Fibroblast of skin of right quadriceps (primary cell): ENCODE data around the gene MYO18A.
"Not testable (repeated sequence)": the region's sequence is repeated elsewhere in the genome, so short reads cannot be mapped to it uniquely, and the experiment has no call there.

Experiments used
- DNase-seq: peaks from one replicate; pipeline ENCODE4 v3.0.0-alpha.2; 2013

Gene MYO18A

DNA sequence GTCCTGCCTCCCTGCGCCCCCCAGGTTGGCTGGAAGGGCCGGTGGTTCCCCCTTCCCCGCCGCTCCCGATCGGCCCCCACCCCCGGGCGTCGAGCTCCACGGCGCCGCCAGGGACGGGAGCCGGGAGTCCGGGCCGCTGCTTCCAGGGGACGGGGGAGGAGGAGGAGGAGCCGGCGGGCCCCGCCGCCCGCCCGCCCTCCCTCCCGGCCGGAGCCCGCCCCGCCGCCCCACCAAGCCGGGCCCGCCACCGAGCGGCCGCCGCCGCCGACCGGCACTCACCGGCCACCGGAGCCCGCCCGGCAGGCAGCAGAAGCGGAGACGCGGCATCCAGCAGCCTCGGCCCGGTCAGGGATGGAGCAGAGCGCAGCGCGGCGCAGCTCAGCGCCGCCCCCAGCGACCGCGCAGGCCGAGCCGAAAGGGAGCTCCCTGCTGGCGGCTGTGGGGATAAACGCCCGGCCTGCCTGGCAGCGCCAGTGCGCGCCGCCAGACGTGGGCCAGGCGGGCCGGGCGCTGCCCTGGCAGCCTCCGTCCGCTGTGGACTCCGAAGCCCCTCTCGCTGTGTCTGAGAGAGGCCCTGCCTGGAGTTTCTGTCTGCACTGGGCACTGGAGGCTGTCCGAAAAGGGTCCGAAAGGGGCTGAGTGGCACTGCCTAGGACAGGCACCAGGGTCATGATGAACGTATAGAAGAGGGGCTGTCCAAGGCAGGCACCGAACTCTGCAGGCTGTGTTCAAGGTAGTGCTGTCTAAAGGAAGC lies at the start of gene MYO18A:
TSS of gene MYO18A (minus strand) at position 365 of the 754 bp plus-strand sequence. CDS start 13,458 bp downstream, outside the sequence.
- DNase-seq = peak; percentile 68

- DNase-seq = no peak
Measured at GRCh38 chr17:29225396-29225795, 45.2 kb upstream of the MYO18A start.

- DNase-seq = not testable (repeated sequence)
Measured at GRCh38 chr17:29221338-29221737, 41.1 kb upstream of the MYO18A start.

DNA sequence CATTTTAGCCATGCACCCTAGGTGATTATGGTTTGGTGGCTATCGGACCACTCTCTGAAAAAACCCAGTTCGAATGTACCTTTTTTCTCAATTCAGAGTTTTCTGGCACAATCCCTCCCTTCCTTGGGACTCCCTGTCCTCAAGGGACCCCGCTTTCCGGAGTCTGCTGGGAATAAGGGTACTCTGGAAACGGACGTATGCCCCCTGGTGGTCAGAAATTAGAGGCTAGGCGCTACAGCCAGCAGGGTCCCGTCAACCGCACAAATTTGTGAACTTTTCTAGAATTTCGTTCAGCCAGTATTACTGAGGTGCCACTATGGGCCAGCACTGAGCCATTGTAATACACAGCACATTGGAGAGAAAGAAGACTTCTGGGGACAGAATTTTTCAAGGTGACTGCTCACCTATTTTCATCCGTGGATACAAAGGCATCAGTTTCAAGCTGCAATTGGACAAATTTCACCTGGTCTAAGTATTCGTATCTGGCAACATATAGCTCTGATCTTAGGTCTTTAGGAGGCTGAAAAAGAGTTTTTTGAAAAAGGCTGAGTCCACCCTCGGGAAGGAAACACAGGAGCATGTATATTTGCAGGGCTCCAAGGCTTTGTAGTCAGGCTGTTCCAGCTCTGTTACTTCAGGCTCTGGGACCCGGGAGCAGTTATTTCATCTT lies 39.3 kb upstream of the MYO18A start:
- peak; percentile 81 for DNase-seq

- DNase-seq = no peak
Measured at GRCh38 chr17:29216856-29217255, 36.7 kb upstream of the MYO18A start.

DNA sequence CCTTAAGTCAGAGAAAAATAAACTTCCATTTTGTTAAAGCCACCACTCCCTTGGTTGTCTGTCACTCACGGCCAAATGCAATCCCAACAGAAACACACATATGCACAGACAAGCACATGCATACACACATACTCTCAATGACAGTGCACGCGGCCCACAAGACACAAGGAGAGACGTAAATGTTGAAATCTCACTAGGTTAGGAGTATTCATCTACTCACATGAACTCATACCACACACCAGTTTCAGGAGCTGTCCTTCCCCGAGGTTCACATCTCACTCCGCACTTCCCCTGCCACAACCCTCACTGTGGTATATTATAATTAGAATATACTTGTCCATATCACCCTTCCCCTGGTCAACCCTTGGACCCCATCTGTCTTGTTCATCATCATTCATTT lies 36.0 kb upstream of the MYO18A start:
- no peak for DNase-seq

GRCh38 chr17:29215717-29216116 lies 35.5 kb upstream of the MYO18A start:
- no peak for DNase-seq

DNA sequence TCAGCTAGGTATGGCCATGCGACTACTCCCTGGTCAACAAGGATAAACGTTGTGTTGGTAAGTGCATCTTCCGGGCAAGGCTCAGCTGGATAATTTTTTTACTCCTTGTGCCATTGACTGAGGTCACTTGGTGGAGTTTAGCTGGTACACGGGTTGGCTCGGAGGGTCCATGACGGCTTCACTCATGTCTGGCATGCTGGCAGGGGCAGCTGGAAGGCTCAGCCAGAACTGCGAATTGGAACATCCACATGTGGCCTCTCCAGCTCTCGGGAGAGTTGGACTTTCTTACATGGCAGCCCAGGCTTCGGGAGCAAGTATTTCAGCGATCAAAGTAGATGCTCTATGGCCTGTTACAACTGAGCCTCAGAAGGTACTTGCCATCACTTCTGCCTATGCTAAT lies 35.0 kb upstream of the MYO18A start:
- no peak for DNase-seq

- DNase-seq = no peak
Measured at GRCh38 chr17:29214215-29215146, 34.3 kb upstream of the MYO18A start.

- peak; percentile 24 for DNase-seq
Measured at GRCh38 chr17:29212681-29213121, 32.5 kb upstream of the MYO18A start.

GRCh38 chr17:29212094-29212631 lies 32.0 kb upstream of the MYO18A start:
- no peak for DNase-seq

DNA sequence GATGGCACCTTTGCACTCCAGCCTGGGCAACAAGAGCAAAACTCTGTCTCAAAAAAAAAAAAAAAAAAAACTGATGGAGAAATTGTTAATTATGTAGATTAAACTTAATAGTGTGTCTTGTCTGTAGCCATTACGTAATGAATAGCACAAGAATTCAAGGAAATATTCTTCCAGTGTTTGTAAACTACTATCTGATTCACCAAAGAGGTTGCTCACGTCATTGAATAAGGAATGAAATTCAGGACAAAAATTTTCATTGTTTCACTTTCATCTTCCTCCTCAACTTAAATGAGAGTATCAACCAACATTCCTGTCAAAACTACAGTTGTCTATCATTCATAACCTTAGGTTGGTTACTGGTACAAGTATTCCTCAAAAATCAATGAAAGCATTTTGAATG lies 30.7 kb upstream of the MYO18A start:
- DNase-seq = no peak

GRCh38 chr17:29209073-29209472 lies 28.9 kb upstream of the MYO18A start:
- no peak for DNase-seq

GRCh38 chr17:29207975-29208374 lies 27.8 kb upstream of the MYO18A start:
- DNase-seq = no peak

DNA sequence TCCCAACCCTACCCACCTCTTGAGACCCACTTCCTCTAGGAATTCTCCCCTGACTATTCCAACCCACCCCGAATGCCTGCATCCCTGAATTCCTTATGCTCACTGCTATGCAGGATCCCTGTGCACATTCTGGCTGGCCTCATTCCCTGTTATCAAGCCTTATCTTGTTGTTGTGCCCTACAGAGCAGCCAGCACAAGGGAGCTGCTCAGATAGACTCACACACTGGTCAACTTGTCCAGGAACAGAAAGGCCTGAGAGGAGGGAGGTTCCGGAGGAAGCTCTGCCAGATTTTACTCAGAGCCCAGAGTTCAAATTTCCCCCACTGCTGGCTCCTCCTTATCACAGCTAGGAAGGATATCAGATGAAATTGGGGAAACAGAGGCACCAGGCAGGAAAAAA lies 24.8 kb upstream of the MYO18A start:
- no peak for DNase-seq

DNA sequence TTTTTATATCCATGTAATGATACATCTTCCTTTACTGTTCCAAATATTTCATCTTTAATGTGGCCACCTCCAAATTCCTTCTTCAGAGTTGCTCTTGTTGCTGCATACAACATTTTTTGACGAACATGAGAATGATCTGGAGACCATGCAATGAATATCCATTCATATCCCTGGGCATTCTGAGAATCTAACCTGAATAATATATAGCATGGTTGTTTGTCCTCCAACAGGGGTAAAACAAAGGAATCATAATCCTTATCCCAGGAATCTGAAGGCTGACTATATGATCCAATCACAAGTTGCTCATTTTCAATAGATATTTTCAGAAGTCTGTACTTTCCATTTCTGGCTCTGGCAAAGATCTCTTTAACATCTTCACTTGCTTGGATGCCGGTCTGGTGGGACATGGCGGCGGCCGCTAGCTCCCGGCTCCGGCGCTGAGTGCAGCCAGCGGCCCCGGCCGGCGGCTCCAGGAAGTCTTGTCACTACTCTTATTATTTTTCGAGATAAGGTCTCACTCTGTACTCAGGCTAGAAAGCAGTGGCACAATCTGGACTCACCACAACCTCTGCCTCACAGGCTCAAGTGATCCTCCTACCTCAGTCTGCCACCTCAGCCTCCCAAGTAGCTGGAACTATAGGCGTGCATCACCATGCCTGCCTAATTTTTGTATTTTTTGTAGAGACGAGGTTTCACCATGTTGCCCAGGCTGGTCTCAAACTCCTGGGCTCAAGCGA lies 24.0 kb upstream of the MYO18A start:
- not testable (repeated sequence) for DNase-seq

DNA sequence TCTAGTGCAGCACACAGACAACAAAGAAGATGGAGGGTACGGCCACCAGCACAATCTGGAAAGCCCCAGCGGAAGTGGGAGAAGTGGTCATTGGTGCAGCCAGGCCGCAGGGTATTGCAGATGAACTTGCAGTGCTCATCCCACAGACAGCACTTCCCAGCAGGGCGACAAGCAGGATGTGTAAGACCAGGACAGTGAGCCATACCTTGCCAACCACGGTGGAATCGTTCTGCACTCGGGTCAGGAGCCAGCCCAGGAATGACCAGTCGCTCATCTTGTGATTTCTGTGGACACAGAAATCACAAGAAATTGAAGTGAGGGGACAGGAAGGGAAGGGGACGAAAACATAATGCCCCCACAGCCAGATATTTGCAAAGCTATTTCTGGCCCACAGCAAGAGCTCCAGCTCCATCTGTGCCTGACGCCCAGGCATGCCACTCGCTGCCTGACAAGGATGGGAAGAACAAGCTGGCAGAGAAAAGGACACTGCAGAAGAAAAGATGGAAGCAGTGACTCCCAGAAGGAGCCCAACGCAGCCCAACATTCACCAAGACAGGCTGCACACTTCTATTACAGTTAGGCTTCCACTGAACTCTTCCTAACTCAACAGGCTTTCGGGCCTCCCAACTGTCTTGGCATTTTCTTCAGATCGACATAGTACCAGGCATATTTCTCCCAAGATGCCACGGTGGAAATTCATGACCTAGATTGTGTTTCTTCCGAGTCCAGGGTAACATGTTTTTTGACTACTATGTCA lies 17.5 kb upstream of the MYO18A start:
- no peak for DNase-seq

GRCh38 chr17:29196769-29197515 lies 16.7 kb upstream of the MYO18A start:
- DNase-seq = no peak

DNA sequence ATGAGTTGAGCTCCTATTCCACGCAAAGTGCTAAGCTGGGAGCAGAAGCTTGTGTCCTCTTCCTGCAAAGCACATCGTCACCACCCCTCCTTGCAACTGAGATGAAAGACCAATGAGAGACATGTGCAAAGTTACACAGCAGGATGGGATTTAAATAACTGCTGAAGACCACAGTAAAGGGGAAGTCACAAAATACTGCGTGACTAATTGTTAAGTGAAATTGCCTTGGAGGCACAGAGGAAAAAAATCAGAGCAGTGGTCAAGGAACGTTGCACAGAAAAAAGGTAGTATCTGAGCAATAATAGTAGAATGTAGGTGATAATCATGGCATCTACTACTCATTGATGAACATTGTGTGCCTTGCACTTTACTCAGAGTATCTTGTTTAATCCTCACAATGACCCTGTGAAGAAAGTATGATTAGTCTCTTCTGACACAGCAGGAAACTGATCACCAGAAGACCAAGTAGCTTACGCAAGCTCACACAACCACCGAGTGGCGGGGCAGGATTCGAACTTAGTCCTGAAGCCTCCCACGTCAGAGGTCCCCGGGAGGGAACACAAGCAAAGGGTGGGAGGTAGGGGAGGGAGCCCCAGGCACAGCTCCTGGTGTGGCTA lies 15.4 kb upstream of the MYO18A start:
- no peak for DNase-seq

DNA sequence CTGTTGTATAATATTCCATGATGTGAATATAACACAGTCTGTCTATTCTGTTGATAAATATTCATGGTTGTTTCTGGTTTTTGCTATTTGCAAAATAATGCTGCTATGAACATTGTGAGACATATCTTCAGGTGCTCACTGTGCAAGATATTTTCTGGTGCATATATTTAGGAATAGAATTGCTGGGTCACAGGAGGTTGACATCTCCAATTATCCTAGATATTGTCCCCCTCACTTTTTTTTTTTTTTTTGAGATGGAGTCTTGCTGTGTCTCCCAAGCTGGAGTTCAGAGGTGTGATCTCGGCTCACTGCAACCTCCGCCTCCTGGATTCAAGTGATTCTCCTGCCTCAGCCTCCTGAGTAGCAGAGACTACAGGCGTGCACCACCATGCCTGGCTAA lies 14.5 kb upstream of the MYO18A start:
- DNase-seq = no peak
